Endothelial cell of hepatic sinusoid (primary cell): ENCODE results near the gene MAPKAPK2.

Source experiments
- in situ Hi-C: cut with HindIII; loops from 2 replicates; pipeline ENCODE4 v1.10.0; 2017; ENCODE audit warnings: low sequenced_read_pairs

MAPKAPK2 gene

GRCh38 chr1:206660136-206660535 lies 24.6 kb upstream of the MAPKAPK2 start:
- in situ Hi-C loops = no loop called here

GRCh38 chr1:206661161-206661820 lies 23.4 kb upstream of the MAPKAPK2 start:
- in situ Hi-C loops = no loop called here

GRCh38 chr1:206662396-206663092 lies 22.2 kb upstream of the MAPKAPK2 start:
- in situ Hi-C loops = no loop called here

GRCh38 chr1:206663362-206663761 lies 21.3 kb upstream of the MAPKAPK2 start:
- in situ Hi-C loops = no loop called here

GRCh38 chr1:206663832-206664652 lies 20.7 kb upstream of the MAPKAPK2 start:
- in situ Hi-C loops = no loop called here

- in situ Hi-C loops = loop anchor here (5.0 kb wide), 1 partner anchor 62 kb away; no protein-coding TSS in a partner anchor
Measured at GRCh38 chr1:206664740-206665139, 20.0 kb upstream of the MAPKAPK2 start.

GRCh38 chr1:206666031-206666561 lies 18.6 kb upstream of the MAPKAPK2 start:
- in situ Hi-C loops = loop anchor here (5.0 kb wide), 1 partner anchor 64 kb away; no protein-coding TSS in a partner anchor

- in situ Hi-C loops = loop anchor here (5.0 kb wide), 1 partner anchor 65 kb away; no protein-coding TSS in a partner anchor
Measured at GRCh38 chr1:206666954-206667665, 17.6 kb upstream of the MAPKAPK2 start.

- in situ Hi-C loops = loop anchor here (5.0 kb wide), 1 partner anchor 66 kb away; no protein-coding TSS in a partner anchor
Measured at GRCh38 chr1:206668351-206668750, 16.4 kb upstream of the MAPKAPK2 start.

GRCh38 chr1:206668874-206669410 lies 15.8 kb upstream of the MAPKAPK2 start:
- in situ Hi-C loops = loop anchor here (5.0 kb wide), 1 partner anchor 67 kb away; no protein-coding TSS in a partner anchor

GRCh38 chr1:206672011-206672688 lies 12.6 kb upstream of the MAPKAPK2 start:
- in situ Hi-C loops = loop anchor here (5.0 kb wide), 1 partner anchor 40 kb away; no protein-coding TSS in a partner anchor

GRCh38 chr1:206672844-206673758 lies 11.6 kb upstream of the MAPKAPK2 start:
- in situ Hi-C loops = loop anchor here (5.0 kb wide), 1 partner anchor 41 kb away; no protein-coding TSS in a partner anchor

- in situ Hi-C loops = loop anchor here (5.0 kb wide), 1 partner anchor 42 kb away; no protein-coding TSS in a partner anchor
Measured at GRCh38 chr1:206674236-206674635, 10.5 kb upstream of the MAPKAPK2 start.

- in situ Hi-C loops = loop anchor here (5.0 kb wide), 1 partner anchor 42 kb away; no protein-coding TSS in a partner anchor
Measured at GRCh38 chr1:206674745-206675175, 9.9 kb upstream of the MAPKAPK2 start.

- in situ Hi-C loops = no loop called here
Measured at GRCh38 chr1:206676499-206676898, 8.2 kb upstream of the MAPKAPK2 start.

- in situ Hi-C loops = no loop called here
Measured at GRCh38 chr1:206678490-206678889, 6.2 kb upstream of the MAPKAPK2 start.

GRCh38 chr1:206679738-206680211 lies 4.9 kb upstream of the MAPKAPK2 start:
- in situ Hi-C loops = no loop called here

GRCh38 chr1:206680279-206680678 lies 4.4 kb upstream of the MAPKAPK2 start:
- in situ Hi-C loops = no loop called here
